ENCODE data around the gene USP7. TPM values are rescaled to one million over a fixed set of nuclear protein-coding genes. Genes with fewer than 3 reads are reported as not detected.
A peak's percentile ranks its signal among the peaks of the same experiment; 100 is the strongest.

Gene USP7
- total RNA-seq, 4 donors from 2014 or later = 67.9 to 84.7 (median 73.3) TPM

DNA sequence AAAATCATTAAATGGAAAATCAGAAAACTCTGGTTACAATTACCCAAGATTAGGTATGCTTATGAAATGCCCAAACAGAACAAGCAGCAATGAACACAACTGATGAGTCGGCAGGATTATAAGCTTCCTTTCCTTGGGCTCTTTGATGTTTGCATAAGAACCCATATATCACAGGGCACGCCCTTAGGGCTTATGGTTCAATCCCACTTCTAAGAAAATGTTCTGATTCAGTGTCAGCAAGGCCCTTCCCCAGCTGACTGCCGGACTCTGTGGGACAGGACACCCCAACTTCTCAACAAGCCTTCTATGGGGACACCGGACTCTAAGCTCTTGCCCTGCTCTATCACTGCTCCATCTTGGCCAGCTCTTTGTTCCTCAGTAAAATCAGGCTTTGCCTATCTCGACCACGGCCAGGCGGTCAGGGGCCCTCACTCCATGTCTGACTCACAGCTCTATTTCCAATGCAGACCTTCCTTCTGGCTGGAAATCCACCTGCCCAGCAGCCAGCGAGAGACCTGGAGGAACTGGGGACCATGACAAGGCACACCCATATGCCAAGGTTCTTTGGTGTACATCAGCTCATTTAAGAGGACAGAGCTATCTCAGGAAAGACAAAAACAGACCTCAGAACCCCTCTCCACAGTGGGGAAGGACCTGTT lies 54.8 kb downstream of the USP7 start:
- intact Hi-C loops (cut with DNase I) = loop anchor here (10.0 kb wide), 1 partner anchor 96 kb away; no protein-coding TSS in a partner anchor
- Histone ChIP-seq H3K4me1 (no peaks in the 10 kb centered on the region), H3K27me3 (no peaks in the 10 kb centered on the region), H3K9me3 (no peaks in the 10 kb centered on the region), H3K27ac (replicated peaks in 1 of 4) (no peak overlapping the region), H3K36me3 (peaks cover 63 to 100% (median 95%) of the 10 kb centered on the region in 4 donors), H3K4me3 (no peak overlapping the region)
- WGBS = 86% methylated on average over 8 of the region's 8 CpGs
- DNase-seq (ENCODE audit: extremely low spot score) = no peak
- no peak for TF ChIP-seq EP300 (IDR thresholded peaks at IDR 0.05)
- no peak for TF ChIP-seq POLR2AphosphoS5 (IDR thresholded peaks at IDR 0.05)
- TF ChIP-seq, protein P1, sequence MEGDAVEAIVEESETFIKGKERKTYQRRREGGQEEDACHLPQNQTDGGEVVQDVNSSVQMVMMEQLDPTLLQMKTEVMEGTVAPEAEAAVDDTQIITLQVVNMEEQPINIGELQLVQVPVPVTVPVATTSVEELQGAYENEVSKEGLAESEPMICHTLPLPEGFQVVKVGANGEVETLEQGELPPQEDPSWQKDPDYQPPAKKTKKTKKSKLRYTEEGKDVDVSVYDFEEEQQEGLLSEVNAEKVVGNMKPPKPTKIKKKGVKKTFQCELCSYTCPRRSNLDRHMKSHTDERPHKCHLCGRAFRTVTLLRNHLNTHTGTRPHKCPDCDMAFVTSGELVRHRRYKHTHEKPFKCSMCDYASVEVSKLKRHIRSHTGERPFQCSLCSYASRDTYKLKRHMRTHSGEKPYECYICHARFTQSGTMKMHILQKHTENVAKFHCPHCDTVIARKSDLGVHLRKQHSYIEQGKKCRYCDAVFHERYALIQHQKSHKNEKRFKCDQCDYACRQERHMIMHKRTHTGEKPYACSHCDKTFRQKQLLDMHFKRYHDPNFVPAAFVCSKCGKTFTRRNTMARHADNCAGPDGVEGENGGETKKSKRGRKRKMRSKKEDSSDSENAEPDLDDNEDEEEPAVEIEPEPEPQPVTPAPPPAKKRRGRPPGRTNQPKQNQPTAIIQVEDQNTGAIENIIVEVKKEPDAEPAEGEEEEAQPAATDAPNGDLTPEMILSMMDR (IDR thresholded peaks at IDR 0.05) = no peak
- no peak for TF ChIP-seq POLR2A (IDR thresholded peaks at IDR 0.05; ENCODE audit: low read depth)

DNA sequence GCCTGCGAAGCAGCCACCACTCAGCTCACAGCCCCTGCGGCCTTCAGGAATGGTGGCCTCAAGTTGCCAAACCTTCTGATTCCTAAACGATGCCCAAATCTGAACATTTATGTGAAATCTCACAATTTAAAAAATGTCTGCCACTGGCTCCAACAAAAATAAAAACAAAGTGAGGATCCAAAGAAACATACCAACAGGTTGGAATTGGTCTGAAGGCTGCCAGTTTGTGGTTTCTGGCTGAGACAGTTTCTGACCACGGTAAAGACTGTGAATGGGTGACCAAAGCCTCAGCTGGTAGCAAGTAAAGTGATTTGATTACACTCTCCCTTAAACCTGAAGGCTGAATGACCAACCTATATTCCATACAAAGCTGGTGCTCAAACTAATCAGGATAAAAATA lies 56.6 kb downstream of the USP7 start:
- no peak overlapping the region for H3K27ac ChIP-seq (replicated peaks in 1 of 4)
- intact Hi-C loops (cut with DNase I) = loop anchor here (10.0 kb wide), 1 partner anchor 98 kb away; no protein-coding TSS in a partner anchor
- 81% methylated on average over 4 of the region's 4 CpGs for WGBS
- H3K4me3 ChIP-seq = no peak overlapping the region
- no peaks in the 10 kb centered on the region for H3K9me3 ChIP-seq
- no peak for TF ChIP-seq EP300 (IDR thresholded peaks at IDR 0.05)
- TF ChIP-seq, protein P1 (IDR thresholded peaks at IDR 0.05) = no peak
- DNase-seq (ENCODE audit: extremely low spot score) = no peak
- H3K4me1 ChIP-seq = no peaks in the 10 kb centered on the region
- no peaks in the 10 kb centered on the region for H3K27me3 ChIP-seq
- peaks cover 76 to 100% (median 98%) of the 10 kb centered on the region in 4 donors for H3K36me3 ChIP-seq

- WGBS = 83% methylated on average over 13 of the region's 14 CpGs
- no peak for DNase-seq (ENCODE audit: extremely low spot score)
- Histone ChIP-seq H3K4me3 (no peak overlapping the region), H3K27me3 (no peaks in the 10 kb centered on the region), H3K9me3 (no peaks in the 10 kb centered on the region), H3K4me1 (no peaks in the 10 kb centered on the region), H3K27ac (replicated peaks in 1 of 4) (no peak overlapping the region), H3K36me3 (peaks cover 76 to 100% (median 98%) of the 10 kb centered on the region in 4 donors)
- TF ChIP-seq POLR2A (IDR thresholded peaks at IDR 0.05; ENCODE audit: low read depth) (no peak), EP300 (IDR thresholded peaks at IDR 0.05) (no peak), POLR2AphosphoS5 (IDR thresholded peaks at IDR 0.05) (no peak)
- TF ChIP-seq, protein P1 (IDR thresholded peaks at IDR 0.05) = no peak
- intact Hi-C loops (cut with DNase I) = loop anchor here (10.0 kb wide), 1 partner anchor 99 kb away; no protein-coding TSS in a partner anchor
Observed at GRCh38 chr16:8905795-8906591, 57.7 kb downstream of the USP7 start.

DNA sequence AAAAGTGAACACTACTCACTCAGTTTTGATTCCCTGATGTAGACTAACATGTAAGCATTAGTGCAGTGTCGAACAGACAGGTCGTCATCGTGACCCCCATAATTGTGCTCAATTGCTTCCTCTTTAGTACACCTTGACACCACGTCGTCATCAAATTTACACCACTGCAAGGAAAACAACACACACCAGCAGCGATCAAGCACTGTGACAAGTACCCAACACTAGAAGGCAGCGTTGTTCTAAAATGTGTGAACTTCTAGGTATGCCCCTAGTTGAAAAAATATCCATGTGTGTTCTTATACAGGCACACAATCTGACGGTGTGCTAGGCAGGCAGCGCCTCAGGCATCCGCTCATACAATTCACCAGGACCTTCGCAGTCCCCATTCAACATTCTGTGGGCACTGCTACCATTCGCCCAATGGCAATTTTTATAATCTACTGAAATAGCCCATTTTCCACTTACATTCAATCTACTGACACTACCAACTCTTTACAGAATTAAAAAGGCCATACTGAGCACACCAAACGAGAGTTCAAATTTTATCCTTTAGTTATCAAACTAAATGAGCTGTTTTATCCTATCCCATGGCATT lies 58.4 kb downstream of the USP7 start:
- TF ChIP-seq, protein P1 (IDR thresholded peaks at IDR 0.05) = peak in 1 of 3 experiments; percentile 30
- no peak for TF ChIP-seq EP300 (IDR thresholded peaks at IDR 0.05)
- peaks cover 77 to 100% (median 98%) of the 10 kb centered on the region in 4 donors for H3K36me3 ChIP-seq
- H3K4me3 ChIP-seq = no peak overlapping the region
- WGBS = 79% methylated on average over 13 of the region's 13 CpGs
- H3K9me3 ChIP-seq = no peaks in the 10 kb centered on the region
- DNase-seq (ENCODE audit: extremely low spot score) = no peak
- intact Hi-C loops (cut with DNase I) = loop anchor here (10.0 kb wide), 1 partner anchor 100 kb away; no protein-coding TSS in a partner anchor
- H3K27ac ChIP-seq (replicated peaks in 1 of 4) = no peak overlapping the region
- no peaks in the 10 kb centered on the region for H3K27me3 ChIP-seq
- no peaks in the 10 kb centered on the region for H3K4me1 ChIP-seq

Measured in esophagus muscularis mucosa (tissue), 4 donors.